NCI-H2196 (cell line): ENCODE measurements around the gene CMTM6.
"Not testable (repeated sequence)": the region's sequence is repeated elsewhere in the genome, so short reads cannot be mapped to it uniquely, and the experiment has no call there.

ENCODE experiments used
- DNase-seq: peaks from one replicate; lab custom pipeline; 2025; ENCODE audit not compliant: unreplicated experiment; lab: John Stamatoyannopoulos, UW

CMTM6 gene

DNA sequence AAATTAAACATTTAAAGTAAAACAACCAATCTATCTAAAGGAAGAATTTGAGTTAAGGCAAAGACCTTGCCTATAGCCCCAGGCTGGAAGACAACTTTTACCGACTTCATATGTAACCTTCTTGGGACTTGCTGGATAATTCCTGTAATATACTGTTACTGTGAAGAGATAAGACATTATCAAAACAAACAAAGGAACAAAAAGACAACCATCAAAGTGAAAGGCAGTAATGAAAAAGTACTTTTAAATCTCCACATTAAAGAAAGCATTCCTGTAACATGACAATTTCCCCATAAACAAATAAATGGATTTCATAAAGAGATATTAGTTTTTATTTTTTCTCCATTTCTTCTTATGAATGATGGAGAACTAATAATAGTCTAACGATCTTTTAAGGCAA, 2.4 kb downstream of the CMTM6 start:
- DNase-seq: no peak

DNA sequence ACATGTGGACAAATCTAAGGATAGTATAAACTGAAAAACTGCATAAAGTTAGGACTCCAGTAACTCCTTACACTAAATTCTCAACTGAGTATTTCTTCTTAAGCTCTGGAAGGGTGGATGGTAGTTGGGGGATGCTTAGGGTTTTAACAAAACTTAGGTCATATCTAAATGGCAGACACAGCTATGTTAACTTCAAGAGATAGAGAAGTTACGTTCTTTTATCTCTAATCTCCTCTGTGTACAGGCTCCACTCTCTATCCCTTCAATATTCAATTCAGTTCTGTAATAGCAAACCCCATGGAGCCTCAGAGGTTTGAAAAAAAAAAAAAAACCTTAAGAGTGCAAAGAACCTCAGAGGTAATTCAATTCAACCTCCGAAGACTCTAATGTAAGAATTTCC, 3.1 kb downstream of the CMTM6 start:
- no peak for DNase-seq

DNA sequence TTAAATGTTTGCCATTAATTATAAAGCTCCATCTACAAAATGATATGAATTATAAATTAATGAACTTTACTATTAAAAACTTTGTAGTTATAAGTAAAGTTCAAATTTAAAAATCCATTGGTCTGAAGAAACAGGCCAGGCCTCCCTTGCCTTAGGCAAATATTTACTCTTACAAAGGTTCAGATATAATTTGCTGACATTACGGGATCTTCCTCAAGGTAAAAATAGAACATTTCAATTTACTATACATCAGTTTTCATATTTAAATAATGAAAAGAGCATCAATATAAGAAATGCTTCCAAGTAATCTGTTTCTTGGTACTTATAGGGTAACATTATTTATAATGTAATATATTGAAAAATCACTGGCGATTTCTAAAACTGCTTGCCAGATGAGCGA, 3.7 kb downstream of the CMTM6 start:
- DNase-seq: no peak

GRCh38 chr3:32498252-32498651, 4.4 kb downstream of the CMTM6 start:
- no peak for DNase-seq

- DNase-seq: no peak
These were observed 7.0 kb downstream of the CMTM6 start for GRCh38 chr3:32495609-32496008.

DNA sequence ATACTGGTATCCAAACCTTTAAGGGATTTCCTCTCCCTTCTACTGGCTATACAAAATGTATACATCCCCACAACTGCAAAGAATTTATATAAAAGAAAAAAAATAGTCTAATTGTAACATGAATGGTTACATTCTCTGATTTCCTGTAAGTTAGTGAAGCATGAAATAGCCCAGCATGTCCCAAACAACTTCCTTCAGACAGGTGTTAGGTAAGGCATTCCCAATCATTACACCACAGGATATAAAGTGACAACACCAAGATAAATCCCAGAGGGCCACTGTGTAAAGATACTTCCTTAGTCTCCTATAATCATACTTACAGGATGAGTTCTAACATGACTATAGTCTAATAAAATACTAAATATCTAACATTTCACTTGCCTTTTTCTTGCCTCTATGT, 7.6 kb downstream of the CMTM6 start:
- no peak for DNase-seq

GRCh38 chr3:32493437-32494414, 8.9 kb downstream of the CMTM6 start:
- no peak for DNase-seq

GRCh38 chr3:32492684-32493436, 9.8 kb downstream of the CMTM6 start:
- DNase-seq: no peak

DNA sequence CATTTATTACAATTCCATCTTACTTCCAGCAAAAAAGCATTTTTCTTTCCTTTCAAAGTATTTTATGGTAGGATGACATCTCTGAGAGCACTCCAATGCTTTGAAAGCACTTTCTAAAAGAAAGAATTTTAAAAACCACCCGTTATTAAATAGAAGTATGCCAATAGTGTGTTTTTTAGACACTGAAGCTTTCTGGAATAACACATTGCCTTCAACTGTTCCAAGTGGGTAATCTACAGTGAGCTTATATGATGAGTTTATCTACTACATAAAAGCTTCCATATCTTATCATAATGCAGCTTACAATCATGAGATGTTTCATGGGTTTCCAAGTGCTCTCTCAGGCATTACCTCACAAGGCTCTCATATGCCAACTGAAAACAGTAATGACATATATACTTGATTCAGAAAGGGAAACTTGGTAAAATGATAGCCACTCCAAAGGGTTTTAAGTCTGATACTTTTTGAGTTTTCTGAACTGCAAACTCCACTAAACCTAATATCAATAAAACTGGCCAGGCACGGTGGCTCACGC, 14.1 kb downstream of the CMTM6 start:
- no peak for DNase-seq

DNA sequence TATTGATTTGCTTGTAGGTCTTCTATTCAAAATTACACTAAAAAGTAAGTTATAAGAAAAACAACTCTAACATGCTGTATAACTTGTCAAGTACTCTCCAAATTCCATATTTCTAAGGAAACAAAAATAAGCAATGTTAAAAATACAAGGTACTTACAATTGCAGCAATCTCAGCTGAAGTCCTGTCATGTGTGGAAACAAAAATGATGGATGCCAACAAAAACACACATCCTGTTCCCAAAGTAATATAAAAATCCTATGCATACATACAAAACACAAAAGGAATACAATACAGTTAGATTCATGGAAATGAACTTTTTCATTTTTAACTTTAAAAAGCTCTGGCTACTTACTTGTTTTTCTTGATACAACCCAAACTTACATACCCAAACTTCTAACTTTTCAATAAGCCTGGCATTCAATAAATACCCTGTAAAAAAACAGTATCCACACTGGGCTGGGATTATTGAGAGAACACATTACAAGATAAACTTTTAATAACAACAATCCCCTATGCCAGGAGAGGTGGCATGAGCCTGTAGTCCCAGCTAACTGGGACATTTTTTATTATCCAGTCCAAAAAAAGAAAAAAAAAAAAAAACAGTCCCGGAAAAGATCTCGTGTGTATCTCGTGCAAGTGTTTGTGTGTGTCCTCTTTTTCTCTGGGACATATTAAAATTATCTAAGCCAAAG, 14.7 kb downstream of the CMTM6 start:
- no peak for DNase-seq

- no peak for DNase-seq
These were observed 18.2 kb downstream of the CMTM6 start for GRCh38 chr3:32484436-32484835.

GRCh38 chr3:32483772-32484171, 18.9 kb downstream of the CMTM6 start:
- DNase-seq: no peak

DNA sequence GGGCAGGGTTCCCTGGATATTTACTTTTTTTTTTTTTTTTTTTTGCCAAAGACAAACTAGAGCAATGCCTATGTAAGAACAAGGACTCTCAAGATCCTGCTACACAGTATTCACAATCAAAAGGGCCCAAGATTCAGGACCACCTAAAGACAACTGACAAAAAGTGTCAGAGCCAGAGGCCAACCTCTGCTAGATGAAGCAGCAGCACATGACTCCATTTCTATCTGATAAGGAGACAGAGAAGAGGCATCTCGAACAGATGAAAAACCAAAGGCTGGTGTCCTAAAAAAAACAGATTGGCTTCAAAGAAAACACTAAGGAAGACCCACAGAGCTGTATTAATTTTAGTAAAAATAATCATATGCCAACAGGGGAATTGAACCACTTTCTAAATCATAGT, 20.0 kb downstream of the CMTM6 start:
- no peak for DNase-seq

- DNase-seq: no peak
These were observed 20.6 kb downstream of the CMTM6 start for GRCh38 chr3:32481791-32482631.

DNA sequence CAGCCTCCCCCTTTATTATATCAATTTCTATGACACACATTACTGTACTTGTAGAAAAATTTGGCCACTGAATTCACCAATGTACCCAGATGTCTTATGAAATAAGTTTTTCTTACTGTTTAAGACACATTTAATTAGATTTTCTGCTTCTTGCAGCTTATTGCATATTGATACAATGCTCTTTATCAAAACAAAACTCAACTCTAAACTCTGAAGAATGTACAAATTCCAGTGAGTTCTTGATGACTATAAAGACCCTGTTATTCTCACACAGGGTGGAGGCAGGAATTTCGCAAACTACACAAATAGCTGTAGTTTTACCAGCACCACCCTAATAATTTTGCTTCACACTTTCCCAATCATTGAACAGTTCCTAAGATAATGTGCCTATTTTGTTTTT, 22.0 kb downstream of the CMTM6 start:
- DNase-seq: no peak

- DNase-seq: no peak
These were observed 28.5 kb downstream of the CMTM6 start for GRCh38 chr3:32474201-32474600.

- DNase-seq: not testable (repeated sequence)
These were observed 30.5 kb downstream of the CMTM6 start for GRCh38 chr3:32472151-32472550.

- DNase-seq: no peak
These were observed 31.4 kb downstream of the CMTM6 start for GRCh38 chr3:32471246-32471645.

GRCh38 chr3:32470362-32470761, 32.3 kb downstream of the CMTM6 start:
- DNase-seq: no peak

- no peak for DNase-seq
These were observed 33.3 kb downstream of the CMTM6 start for GRCh38 chr3:32469151-32469874.
